ENCODE measurements around the gene ABI3. TPM values are rescaled to one million over a fixed set of nuclear protein-coding genes. Genes with fewer than 3 reads are reported as not detected.

The ABI3 gene
- total RNA-seq, 1 donor from 2014 or later: 2.7 TPM

GRCh38 chr17:49197346-49197998 lies 13.0 kb upstream of the ABI3 start:
- no peak for ATAC-seq

- ATAC-seq: no peak
These were observed 12.3 kb upstream of the ABI3 start for GRCh38 chr17:49198211-49198610.

DNA sequence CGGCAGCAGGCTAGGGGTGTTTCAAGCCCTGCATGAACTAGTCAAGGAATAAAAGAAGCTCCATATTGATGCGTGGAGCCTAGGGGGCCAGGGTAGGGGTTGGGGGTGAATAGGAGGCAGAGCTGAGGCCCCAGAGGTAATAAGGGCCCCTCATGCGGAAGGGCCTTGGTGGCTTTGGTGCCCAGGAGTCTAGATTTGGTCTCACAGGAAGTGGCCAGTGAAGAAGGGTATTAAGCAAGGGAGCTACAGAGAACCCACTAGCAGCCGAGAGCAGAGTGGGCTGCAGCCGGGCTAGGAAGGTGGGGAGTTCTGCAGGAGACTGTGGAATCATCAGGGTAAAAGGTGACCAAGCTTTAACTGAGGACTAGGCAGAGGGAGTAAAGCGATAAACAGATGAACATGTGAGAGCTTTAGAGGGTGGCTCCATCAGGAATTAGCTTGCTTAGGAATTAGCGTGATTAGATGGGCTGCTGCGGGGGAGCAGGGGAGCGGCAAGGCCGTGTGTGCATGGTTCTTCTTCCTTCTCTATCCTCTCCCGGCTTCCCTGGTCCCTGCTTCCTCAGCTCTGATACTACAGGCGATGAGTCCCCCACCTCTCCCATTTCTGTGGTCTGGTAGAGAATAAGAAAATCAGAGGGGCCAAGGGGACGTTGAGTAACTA lies 10.0 kb upstream of the ABI3 start:
- ATAC-seq: no peak

DNA sequence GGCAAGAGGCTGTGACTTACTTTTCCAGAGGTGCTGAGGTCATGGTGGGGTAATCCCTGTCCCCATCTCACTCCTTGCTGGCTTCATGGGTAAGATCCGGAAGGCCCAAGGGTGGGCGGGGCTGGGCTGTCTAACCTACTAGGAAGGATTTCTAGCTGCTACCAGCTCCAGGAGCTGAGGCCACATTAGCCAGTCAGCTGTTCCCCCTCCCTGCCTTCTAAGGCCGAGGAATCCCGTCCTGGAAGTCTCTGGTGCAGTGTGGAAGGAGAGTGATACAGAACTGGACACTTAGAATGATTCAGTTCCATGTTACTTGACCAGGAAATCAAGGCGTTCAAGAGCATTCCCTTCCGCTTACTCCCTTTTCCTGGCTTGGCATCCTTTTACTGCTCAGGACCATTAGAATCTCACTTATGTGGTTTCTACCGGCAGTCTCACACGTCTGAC lies 9.0 kb upstream of the ABI3 start:
- no peak for ATAC-seq

DNA sequence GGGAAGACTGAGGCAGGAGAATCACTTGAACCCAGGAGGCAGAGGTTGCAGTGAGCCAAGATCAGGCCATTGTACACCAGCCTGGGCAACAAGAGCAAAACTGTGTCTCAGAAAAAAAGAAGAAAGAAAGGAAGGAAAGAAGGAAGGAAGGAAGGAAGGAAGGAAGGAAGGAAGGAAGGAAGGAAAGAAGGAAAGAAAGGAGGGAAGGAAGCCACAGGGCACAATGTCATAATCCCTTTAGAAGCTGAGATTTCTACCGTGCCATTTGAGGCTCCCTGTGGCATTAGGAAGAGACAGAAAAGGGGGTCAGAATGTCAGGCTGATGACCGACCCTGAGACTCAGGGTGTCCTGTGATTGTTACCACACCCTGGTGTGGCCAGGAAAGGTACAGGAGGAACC lies 6.7 kb upstream of the ABI3 start:
- no peak for ATAC-seq

- ATAC-seq: no peak
These were observed 6.0 kb upstream of the ABI3 start for GRCh38 chr17:49204516-49204915.

DNA sequence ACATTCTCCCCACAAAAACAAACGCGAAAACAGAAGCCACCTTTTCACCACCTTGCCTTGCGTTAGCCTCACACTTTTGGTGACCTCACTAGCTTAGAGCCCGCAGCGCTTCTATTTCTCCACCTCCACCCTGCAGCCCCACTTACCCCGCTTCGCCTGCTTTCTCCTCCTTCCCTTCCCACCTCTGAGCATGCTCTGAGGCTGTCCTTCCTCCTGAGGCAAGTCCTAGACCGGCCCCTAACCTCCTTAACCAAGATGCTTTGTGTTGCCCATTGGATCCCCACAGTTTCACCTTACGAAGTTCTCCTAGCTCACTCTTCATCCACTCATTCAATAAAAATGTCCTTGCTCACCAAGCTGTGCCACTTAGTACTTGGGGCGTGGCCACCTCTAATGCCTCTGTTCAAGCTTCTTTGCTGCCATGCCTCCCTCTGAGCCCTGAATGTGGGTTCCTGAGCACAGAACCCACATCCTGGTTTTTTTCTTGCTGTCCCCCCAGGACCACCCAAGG lies 1.4 kb upstream of the ABI3 start:
- ATAC-seq: no peak

DNA sequence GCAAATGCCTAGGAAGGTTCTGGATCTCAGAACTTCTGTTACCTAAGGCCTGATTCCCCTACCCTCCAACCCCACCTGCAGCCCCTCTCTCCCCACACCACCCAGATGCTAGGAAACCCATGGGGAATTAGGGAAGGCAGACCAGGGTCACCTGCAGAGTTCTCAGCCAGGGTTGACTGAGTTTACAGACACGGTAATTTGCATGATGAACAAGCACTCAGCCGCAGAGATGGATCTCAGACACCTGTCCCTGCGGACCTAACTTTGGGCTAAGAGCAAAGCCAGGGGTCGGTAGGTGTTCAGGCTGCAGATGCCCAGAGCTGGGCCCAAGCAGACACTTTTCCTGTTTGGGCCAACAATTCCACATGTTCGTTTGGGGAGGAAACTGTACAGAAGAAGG lies 2.9 kb downstream of the ABI3 start:
- no peak for ATAC-seq

DNA sequence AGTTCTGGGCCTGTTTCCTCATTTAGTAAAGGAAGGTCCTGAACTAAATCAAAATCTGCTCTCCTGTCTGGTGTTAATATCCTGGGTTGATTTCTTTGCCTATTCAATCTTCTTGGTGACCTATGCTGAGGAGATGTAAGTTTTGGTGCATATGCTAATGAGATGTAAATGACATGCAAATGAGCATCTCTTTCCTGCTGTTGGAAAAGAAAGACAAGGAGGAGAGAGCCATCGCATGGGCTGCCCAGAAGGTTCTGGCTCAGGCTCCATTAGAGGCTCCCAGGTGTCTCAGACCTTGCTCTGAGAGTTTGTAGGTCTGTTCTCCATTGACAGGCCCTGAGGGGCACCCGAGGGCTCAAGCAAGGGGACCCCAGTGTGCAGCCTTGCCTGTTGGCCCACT lies 3.3 kb downstream of the ABI3 start:
- ATAC-seq: no peak

GRCh38 chr17:49214676-49215360 lies 4.3 kb downstream of the ABI3 start:
- ATAC-seq: no peak

GRCh38 chr17:49216482-49216881 lies 6.0 kb downstream of the ABI3 start:
- peak; percentile 21 for ATAC-seq

GRCh38 chr17:49216953-49217650 lies 6.6 kb downstream of the ABI3 start:
- ATAC-seq: peak; percentile 56

DNA sequence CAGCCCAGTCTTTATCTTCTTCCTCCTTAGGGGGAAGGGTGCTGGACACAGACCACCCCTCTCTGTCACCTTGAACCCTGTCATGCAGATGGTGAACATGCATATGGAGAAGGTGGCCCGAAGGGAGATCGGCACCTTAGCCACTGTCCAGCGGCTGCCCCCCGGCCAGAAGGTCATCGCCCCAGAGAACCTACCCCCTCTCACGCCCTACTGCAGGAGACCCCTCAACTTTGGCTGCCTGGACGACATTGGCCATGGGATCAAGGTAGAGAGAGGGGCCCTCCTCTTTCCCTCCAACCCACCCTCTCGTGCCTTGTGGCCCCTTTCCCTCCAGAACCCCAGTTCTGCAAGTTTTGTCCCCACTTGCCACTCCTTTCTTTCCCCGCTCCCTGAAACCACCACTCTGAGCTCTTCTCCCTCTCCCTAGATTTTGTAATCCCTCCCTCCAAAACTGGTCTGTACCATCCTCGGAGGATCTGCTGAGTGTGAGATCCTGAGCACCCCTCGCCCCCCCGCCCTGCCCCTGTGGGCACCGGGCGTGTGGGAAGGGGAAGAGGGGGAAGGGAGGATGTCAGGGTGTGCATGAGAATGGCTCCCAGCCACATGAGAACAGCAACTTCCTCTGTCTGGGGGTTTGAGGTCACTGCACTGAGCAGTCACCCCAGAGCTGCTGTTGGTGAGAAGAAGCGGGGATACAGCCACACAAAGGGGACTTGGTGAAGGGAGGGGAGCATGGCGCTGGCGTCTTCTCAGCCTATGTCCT lies 7.3 kb downstream of the ABI3 start:
- peak; percentile 47 for ATAC-seq

GRCh38 chr17:49218941-49219913 lies 8.7 kb downstream of the ABI3 start:
- peak; percentile 49 for ATAC-seq

DNA sequence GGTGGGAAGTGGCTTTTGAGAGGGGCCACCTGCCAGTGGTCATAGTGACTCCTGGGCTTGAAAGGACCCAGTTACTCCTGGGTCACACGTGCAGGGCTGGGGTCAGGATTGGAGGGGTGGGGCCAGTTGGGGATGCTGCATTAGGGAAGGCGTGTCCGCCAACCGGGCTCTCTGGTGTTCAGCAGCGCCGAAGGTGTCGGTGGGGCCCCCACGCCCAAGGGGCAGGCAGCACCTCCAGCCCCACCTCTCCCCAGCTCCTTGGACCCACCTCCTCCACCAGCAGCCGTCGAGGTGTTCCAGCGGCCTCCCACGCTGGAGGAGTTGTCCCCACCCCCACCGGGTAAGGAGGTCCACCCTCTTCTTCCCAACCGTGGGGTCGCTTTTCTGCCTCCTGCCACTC lies 9.5 kb downstream of the ABI3 start:
- no peak for ATAC-seq

DNA sequence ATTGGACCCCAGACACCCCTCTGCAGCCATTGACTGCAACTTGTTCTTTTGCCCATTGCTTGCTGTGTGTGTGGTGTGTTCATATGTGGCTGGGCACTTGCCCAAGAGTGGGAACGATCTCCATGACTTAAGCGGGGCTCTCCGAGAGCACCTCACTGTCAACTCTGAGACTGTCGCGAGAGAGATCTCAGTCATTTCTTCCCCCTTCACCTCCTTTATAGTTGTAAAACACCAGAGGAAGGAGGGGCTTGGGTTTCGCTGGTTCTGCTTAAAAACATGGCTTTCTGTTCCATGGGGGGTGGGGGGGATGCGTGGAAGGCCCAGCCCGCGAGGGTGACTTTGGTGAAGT lies 12.6 kb downstream of the ABI3 start:
- ATAC-seq: no peak

- peak; percentile 39 for ATAC-seq
These were observed 13.2 kb downstream of the ABI3 start for GRCh38 chr17:49223517-49224197.

DNA sequence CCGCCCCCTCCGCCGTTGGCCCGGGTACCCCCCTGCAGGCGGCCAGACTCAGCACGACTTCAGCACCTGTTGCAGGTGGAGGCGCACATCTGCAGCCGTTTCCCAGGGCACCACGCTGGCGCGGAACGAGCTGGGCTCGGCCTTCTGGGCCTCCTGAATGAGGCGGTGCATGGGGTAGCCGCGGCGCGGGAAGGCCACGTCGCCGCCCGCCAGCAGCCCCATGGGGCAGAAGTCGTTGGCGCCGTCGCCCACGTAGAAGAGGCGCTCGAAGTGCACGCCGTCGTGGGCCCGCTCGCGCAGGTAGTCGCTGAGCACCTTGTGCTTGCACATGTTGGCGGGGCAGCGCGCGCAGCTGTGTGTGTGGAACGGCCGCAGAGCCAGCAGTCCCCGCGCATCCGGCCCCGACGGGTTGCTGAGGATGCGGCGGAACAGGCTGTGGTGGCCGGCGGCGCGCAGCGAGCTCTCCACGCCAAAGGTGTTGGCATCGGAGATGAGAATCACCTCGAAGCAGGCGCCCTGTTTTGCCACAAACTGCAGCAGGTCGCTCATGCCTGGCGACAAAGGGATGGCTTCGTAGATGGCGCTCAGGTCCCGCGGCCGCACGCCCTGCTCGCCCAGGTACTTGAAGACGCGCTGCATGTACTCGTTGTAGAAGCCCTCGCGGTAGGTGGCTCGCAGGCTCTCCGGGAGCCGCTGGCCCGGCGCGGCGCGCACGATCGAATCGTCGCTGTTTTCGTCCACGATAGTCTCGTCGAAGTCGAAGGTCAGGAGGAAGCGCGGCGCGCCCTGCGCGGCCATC lies 13.9 kb downstream of the ABI3 start:
- peak; percentile 28 for ATAC-seq

DNA sequence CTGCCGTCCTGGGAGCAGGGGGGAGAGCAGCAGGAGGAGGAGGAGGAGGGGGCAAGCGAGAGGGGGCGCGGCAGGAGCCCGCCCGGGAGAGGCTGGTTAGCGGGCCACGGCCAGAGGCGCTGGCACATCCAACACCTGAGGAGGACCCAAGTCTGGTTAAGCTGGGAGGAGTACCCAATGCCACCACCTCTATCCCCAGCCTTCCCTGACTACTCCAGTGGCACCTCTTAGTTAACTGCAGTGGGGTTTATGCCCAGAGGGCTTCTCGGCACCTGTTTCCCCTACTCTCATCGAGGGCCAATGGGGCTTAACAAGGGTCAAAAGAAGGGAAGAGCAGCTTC lies 14.5 kb downstream of the ABI3 start:
- ATAC-seq: no peak
